Hepatic stellate cell (primary cell): ENCODE measurements around the gene C1QTNF6.
"Not testable (repeated sequence)": the region's sequence is repeated elsewhere in the genome, so short reads cannot be mapped to it uniquely, and the experiment has no call there.

Experiments used
- DNase-seq: peaks from one replicate; pipeline ENCODE4 v3.0.0; 2011; ENCODE audit warnings: low spot score

C1QTNF6 gene

GRCh38 chr22:37206841-37207821 lies 19.1 kb upstream of the C1QTNF6 start:
- DNase-seq = no peak

- no peak for DNase-seq
Observed at GRCh38 chr22:37206118-37206840, 18.2 kb upstream of the C1QTNF6 start.

- no peak for DNase-seq
Observed at GRCh38 chr22:37205046-37205445, 17.0 kb upstream of the C1QTNF6 start.

- DNase-seq = no peak
Observed at GRCh38 chr22:37204045-37204655, 16.1 kb upstream of the C1QTNF6 start.

GRCh38 chr22:37203354-37204044 lies 15.5 kb upstream of the C1QTNF6 start:
- no peak for DNase-seq

GRCh38 chr22:37202716-37203115 lies 14.7 kb upstream of the C1QTNF6 start:
- no peak for DNase-seq

GRCh38 chr22:37202001-37202555 lies 14.0 kb upstream of the C1QTNF6 start:
- no peak for DNase-seq

- DNase-seq = not testable (repeated sequence)
Observed at GRCh38 chr22:37201443-37201820, 13.4 kb upstream of the C1QTNF6 start.

GRCh38 chr22:37199760-37200108 lies 11.7 kb upstream of the C1QTNF6 start:
- no peak for DNase-seq

- peak; percentile 96 for DNase-seq
Observed at GRCh38 chr22:37199103-37199759, 11.2 kb upstream of the C1QTNF6 start.

- peak; percentile 86 for DNase-seq
Observed at GRCh38 chr22:37198258-37199102, 10.4 kb upstream of the C1QTNF6 start.

- no peak for DNase-seq
Observed at GRCh38 chr22:37197451-37198257, 9.6 kb upstream of the C1QTNF6 start.

- DNase-seq = peak; percentile 93
Observed at GRCh38 chr22:37196539-37197450, 8.7 kb upstream of the C1QTNF6 start.

- DNase-seq = no peak
Observed at GRCh38 chr22:37195921-37196320, 7.9 kb upstream of the C1QTNF6 start.

GRCh38 chr22:37194750-37195149 lies 6.7 kb upstream of the C1QTNF6 start:
- DNase-seq = no peak

GRCh38 chr22:37193629-37194191 lies 5.7 kb upstream of the C1QTNF6 start:
- DNase-seq = no peak

- no peak for DNase-seq
Observed at GRCh38 chr22:37192741-37193140, 4.7 kb upstream of the C1QTNF6 start.

GRCh38 chr22:37192204-37192603 lies 4.2 kb upstream of the C1QTNF6 start:
- DNase-seq = no peak
